HL-60 (cell line): ENCODE data around the gene APAF1.

Experiments
- TF ChIP-seq, protein P1 (sequence below): IDR thresholded peaks from one replicate; pipeline ENCODE4 v1.5.1; 2011; ENCODE audit warnings: low read length, control low read depth, inconsistent platforms; ENCODE audit not compliant: insufficient read depth
- TF ChIP-seq, protein P2 (sequence below): IDR thresholded peaks from 2 replicates; pipeline ENCODE4 v1.6.1; 2012; ENCODE audit warnings: low read depth; ENCODE audit not compliant: insufficient replicate concordance

DNA sequence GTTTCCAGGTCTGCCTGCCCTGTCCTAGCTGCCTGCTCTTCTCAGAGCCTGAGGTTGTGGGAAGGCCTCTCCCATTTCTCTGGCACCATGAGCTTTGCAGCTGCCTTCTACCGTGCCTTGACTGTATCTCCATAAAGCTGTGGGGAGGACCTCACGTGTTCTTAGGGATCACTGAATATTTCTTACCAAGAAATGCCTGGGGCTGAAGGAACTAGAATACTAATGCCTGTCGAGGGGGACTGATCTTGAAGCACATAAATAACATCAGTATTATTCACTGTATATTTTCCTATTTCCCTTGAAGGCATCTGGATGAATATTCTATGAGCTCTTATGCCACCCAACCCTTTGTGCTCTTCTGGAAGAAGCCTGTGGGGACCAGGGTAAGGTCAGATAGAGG is 103.4 kb downstream of the APAF1 start:
- TF ChIP-seq, protein P1, sequence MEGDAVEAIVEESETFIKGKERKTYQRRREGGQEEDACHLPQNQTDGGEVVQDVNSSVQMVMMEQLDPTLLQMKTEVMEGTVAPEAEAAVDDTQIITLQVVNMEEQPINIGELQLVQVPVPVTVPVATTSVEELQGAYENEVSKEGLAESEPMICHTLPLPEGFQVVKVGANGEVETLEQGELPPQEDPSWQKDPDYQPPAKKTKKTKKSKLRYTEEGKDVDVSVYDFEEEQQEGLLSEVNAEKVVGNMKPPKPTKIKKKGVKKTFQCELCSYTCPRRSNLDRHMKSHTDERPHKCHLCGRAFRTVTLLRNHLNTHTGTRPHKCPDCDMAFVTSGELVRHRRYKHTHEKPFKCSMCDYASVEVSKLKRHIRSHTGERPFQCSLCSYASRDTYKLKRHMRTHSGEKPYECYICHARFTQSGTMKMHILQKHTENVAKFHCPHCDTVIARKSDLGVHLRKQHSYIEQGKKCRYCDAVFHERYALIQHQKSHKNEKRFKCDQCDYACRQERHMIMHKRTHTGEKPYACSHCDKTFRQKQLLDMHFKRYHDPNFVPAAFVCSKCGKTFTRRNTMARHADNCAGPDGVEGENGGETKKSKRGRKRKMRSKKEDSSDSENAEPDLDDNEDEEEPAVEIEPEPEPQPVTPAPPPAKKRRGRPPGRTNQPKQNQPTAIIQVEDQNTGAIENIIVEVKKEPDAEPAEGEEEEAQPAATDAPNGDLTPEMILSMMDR: no peak
- TF ChIP-seq, protein P2, sequence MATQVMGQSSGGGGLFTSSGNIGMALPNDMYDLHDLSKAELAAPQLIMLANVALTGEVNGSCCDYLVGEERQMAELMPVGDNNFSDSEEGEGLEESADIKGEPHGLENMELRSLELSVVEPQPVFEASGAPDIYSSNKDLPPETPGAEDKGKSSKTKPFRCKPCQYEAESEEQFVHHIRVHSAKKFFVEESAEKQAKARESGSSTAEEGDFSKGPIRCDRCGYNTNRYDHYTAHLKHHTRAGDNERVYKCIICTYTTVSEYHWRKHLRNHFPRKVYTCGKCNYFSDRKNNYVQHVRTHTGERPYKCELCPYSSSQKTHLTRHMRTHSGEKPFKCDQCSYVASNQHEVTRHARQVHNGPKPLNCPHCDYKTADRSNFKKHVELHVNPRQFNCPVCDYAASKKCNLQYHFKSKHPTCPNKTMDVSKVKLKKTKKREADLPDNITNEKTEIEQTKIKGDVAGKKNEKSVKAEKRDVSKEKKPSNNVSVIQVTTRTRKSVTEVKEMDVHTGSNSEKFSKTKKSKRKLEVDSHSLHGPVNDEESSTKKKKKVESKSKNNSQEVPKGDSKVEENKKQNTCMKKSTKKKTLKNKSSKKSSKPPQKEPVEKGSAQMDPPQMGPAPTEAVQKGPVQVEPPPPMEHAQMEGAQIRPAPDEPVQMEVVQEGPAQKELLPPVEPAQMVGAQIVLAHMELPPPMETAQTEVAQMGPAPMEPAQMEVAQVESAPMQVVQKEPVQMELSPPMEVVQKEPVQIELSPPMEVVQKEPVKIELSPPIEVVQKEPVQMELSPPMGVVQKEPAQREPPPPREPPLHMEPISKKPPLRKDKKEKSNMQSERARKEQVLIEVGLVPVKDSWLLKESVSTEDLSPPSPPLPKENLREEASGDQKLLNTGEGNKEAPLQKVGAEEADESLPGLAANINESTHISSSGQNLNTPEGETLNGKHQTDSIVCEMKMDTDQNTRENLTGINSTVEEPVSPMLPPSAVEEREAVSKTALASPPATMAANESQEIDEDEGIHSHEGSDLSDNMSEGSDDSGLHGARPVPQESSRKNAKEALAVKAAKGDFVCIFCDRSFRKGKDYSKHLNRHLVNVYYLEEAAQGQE: no peak
